Measurements from ENCODE around the gene HEATR5A.

- TF ChIP-seq CTCF (IDR thresholded peaks at IDR 0.05) (no peak), EZH2phosphoT487 (IDR thresholded peaks at IDR 0.05; ENCODE audit: borderline replicate concordance, low read depth) (no peak), TEAD4 (IDR thresholded peaks at IDR 0.05; ENCODE audit: borderline replicate concordance, insufficient read depth) (no peak), EP300 (IDR thresholded peaks at IDR 0.05; ENCODE audit: borderline replicate concordance in 1 of 2, low read depth in 1 of 2, low read length in 1 of 2) (0 out of 4 replicates have a peak, but pooled peaks of 1 of the 2 experiments have one; percentile 25), JUND (IDR thresholded peaks at IDR 0.05) (no peak; the same call in 1 of the 2 replicates), POLR2AphosphoS5 (IDR thresholded peaks at IDR 0.05; ENCODE audit: low read depth, low read length) (peak; percentile 17; the same call in 1 of the 2 replicates), NRF1 (IDR thresholded peaks at IDR 0.05; ENCODE audit: low read depth, low read length) (no peak)
- TF ChIP-seq, protein P1, sequence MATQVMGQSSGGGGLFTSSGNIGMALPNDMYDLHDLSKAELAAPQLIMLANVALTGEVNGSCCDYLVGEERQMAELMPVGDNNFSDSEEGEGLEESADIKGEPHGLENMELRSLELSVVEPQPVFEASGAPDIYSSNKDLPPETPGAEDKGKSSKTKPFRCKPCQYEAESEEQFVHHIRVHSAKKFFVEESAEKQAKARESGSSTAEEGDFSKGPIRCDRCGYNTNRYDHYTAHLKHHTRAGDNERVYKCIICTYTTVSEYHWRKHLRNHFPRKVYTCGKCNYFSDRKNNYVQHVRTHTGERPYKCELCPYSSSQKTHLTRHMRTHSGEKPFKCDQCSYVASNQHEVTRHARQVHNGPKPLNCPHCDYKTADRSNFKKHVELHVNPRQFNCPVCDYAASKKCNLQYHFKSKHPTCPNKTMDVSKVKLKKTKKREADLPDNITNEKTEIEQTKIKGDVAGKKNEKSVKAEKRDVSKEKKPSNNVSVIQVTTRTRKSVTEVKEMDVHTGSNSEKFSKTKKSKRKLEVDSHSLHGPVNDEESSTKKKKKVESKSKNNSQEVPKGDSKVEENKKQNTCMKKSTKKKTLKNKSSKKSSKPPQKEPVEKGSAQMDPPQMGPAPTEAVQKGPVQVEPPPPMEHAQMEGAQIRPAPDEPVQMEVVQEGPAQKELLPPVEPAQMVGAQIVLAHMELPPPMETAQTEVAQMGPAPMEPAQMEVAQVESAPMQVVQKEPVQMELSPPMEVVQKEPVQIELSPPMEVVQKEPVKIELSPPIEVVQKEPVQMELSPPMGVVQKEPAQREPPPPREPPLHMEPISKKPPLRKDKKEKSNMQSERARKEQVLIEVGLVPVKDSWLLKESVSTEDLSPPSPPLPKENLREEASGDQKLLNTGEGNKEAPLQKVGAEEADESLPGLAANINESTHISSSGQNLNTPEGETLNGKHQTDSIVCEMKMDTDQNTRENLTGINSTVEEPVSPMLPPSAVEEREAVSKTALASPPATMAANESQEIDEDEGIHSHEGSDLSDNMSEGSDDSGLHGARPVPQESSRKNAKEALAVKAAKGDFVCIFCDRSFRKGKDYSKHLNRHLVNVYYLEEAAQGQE (IDR thresholded peaks at IDR 0.05; ENCODE audit: low read depth, low read length): no peak
These were observed 14.9 kb upstream of the HEATR5A start for GRCh38 chr14:31435276-31435675.
